Activated CD4-positive, alpha-beta T cell treated with anti-CD3 and anti-CD28 coated beads for 1 hour (primary cell): ENCODE measurements around the gene UPK3A.
A peak's percentile ranks its signal among the peaks of the same experiment; 100 is the strongest.

ENCODE experiments used
- DNase-seq: peaks from one replicate; pipeline ENCODE4 v3.0.0-alpha.2; 2020

The UPK3A gene

GRCh38 chr22:45332001-45332400, 47.3 kb downstream of the UPK3A start:
- no peak for DNase-seq

GRCh38 chr22:45334068-45334467, 49.3 kb downstream of the UPK3A start:
- DNase-seq = no peak

GRCh38 chr22:45334528-45334927, 49.8 kb downstream of the UPK3A start:
- no peak for DNase-seq

- DNase-seq = no peak
These were observed 50.5 kb downstream of the UPK3A start for GRCh38 chr22:45335021-45335818.

- DNase-seq = no peak
These were observed 51.2 kb downstream of the UPK3A start for GRCh38 chr22:45335854-45336522.

- no peak for DNase-seq
These were observed 52.3 kb downstream of the UPK3A start for GRCh38 chr22:45336971-45337431.

- no peak for DNase-seq
These were observed 52.8 kb downstream of the UPK3A start for GRCh38 chr22:45337536-45337935.

GRCh38 chr22:45338795-45339194, 54.0 kb downstream of the UPK3A start:
- DNase-seq = no peak

GRCh38 chr22:45340323-45340722, 55.6 kb downstream of the UPK3A start:
- DNase-seq = no peak

GRCh38 chr22:45341498-45341897, 56.7 kb downstream of the UPK3A start:
- DNase-seq = peak; percentile 50

GRCh38 chr22:45343143-45343542, 58.4 kb downstream of the UPK3A start:
- DNase-seq = no peak

- DNase-seq = no peak
These were observed 59.6 kb downstream of the UPK3A start for GRCh38 chr22:45344334-45344733.
